ENCODE measurements around the gene BRCC3.
A peak's percentile ranks its signal among the peaks of the same experiment; 100 is the strongest.

The BRCC3 gene

DNA sequence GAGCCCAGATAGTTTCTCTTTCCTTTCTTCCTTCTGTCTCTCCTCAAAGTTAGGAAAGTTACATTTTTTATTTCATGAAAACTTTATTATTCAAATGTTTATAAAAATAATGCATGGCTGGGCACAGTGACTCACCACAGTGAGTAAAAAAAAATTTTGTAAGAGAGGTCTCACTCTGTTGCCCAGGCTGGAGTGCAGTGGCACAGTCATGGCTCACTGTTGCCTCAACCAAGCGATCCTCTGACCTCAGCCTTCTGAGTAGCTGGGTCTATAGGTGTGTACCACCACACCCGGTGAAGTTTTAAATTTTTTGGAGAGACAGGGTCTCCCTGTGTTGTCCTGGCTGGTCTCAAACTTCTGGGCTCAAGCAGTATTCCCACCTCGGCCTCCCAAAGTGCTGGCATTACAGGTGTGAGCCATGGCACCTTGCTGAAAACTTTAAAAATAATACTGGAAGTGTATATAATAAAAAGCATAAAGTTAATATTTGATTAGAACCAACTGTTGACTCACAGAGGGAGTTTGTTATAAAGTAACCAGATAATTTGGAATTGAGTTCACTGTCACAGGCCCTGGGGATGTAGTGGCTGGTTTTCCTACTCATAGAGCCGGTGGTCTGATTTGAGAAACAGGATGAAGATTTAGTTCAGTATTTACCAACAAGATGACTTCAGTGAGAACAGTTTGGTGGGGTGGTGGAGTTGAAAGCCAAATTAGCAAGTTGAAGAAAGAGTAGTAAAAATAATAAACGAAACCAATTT lies 18.4 kb upstream of the BRCC3 start:
- no peak for DNase-seq (ENCODE audit: extremely low read depth, low read depth)

DNA sequence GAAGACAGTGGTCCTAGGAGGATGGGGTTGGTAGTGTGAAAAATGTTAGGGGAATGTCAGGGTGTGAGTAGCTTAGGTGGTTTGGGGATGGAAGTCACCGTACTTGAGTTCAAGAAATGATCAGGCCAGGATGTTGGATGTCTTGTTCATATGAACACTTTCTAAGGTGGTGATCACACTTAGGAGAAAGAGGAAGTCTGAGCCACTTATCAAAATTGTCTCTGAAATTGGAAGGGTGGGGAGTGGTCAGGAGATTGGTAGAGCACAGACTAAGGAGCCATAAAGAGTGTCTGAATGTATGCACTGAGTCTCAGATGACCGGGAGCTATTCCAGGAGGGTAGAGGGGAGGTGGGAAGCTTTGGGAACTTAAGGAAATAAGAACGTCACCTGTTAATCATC lies 17.7 kb upstream of the BRCC3 start:
- no peak for DNase-seq (ENCODE audit: extremely low read depth, low read depth)
- TF ChIP-seq, protein P1, sequence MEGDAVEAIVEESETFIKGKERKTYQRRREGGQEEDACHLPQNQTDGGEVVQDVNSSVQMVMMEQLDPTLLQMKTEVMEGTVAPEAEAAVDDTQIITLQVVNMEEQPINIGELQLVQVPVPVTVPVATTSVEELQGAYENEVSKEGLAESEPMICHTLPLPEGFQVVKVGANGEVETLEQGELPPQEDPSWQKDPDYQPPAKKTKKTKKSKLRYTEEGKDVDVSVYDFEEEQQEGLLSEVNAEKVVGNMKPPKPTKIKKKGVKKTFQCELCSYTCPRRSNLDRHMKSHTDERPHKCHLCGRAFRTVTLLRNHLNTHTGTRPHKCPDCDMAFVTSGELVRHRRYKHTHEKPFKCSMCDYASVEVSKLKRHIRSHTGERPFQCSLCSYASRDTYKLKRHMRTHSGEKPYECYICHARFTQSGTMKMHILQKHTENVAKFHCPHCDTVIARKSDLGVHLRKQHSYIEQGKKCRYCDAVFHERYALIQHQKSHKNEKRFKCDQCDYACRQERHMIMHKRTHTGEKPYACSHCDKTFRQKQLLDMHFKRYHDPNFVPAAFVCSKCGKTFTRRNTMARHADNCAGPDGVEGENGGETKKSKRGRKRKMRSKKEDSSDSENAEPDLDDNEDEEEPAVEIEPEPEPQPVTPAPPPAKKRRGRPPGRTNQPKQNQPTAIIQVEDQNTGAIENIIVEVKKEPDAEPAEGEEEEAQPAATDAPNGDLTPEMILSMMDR (IDR thresholded peaks at IDR 0.05; ENCODE audit: low read depth, low read length), result no peak

More for the DNA sequence above, 18.4 kb upstream of the BRCC3 start:
- TF ChIP-seq, protein P1 (IDR thresholded peaks at IDR 0.05; ENCODE audit: low read depth, low read length), result no peak

- DNase-seq (ENCODE audit: extremely low read depth, low read depth), result no peak
- TF ChIP-seq, protein P1 (IDR thresholded peaks at IDR 0.05; ENCODE audit: low read depth, low read length), result no peak
Observed at GRCh38 chrX:155054255-155054654, 17.1 kb upstream of the BRCC3 start.

DNA sequence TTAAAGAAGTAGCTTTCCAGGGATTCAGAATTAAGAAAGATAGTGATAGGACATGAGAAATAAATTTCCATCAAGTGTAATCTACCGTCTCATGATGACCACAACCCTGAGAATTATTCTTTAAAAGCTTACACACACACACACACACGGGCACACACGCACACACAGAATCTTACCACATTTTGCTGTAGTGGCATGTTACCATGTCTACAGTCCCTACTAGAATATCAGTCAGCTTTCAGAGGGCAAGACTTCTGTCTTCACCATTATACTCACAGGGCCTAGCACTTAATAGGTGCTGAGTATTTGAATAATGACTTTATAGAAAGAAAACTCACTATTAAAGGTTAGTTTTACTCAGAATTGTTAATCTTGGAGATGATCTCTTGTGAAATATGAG lies 15.8 kb upstream of the BRCC3 start:
- no peak for DNase-seq (ENCODE audit: extremely low read depth, low read depth)
- TF ChIP-seq, protein P1 (IDR thresholded peaks at IDR 0.05; ENCODE audit: low read depth, low read length), result no peak

DNA sequence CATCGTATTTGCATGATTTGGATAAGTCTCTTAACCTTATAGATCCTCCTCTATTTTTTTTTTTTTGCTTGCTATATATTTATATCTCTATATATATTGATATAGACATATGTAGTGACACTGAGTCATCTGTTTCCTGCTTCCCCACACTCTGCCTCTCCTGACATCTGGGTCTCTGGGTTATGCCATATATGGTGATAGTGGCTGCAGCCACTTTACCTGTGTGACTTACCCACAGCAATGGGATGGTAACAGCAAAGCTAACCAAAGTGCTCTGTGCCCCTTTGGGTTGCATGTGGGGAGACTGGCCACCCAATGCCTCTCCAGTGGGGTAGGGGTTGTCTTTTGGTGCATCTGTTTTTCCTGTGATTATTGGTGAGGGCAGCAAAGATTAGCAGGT lies 14.8 kb upstream of the BRCC3 start:
- TF ChIP-seq, protein P1 (IDR thresholded peaks at IDR 0.05; ENCODE audit: low read depth, low read length), result no peak
- no peak for DNase-seq (ENCODE audit: extremely low read depth, low read depth)

DNA sequence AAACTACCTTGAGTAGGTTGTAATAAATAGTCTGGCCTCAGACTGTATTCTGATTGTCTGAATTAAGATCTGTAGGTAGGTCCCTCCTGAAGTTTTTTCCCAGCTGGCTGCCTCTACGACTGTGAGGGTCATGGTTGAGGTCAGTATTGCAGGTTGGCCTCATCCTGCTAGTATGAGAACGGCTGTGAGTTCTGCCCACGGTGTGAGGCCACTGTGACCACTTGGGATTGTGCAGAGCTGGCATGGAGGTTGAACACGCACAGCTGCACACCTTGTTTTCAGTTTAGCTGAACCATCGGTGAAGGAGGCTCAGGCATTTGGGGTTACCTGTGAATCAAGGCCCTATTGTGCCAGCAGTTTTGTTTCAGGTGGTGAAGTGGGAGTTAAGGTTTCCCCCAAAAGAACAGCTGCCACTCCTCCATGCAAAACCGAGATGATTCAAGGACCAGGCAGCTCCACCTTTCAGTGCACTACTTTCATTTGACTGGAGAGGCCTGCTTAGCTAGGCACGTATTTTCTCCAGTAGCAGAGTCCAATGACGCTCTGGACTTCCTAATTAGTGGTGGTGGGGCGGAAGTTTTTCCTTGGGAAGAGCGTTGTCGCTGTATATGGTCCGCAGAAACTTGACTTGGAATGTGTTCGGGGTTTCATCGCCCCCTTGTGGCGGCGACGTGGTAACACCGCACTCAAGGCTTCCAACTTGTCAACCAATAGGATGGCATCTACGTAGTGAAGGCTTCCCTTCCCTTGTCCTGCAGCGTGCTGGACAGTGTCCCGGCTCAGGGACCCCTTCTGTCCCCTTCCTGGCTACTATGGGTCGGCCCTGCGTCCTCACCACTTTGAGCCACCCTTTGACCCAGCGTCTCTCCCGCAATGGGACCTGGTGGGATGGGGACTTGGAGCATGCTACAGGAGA lies 14.2 kb upstream of the BRCC3 start:
- DNase-seq (ENCODE audit: extremely low read depth, low read depth), result peak; percentile 30
- TF ChIP-seq, protein P1 (IDR thresholded peaks at IDR 0.05; ENCODE audit: low read depth, low read length), result peak; percentile 67

DNA sequence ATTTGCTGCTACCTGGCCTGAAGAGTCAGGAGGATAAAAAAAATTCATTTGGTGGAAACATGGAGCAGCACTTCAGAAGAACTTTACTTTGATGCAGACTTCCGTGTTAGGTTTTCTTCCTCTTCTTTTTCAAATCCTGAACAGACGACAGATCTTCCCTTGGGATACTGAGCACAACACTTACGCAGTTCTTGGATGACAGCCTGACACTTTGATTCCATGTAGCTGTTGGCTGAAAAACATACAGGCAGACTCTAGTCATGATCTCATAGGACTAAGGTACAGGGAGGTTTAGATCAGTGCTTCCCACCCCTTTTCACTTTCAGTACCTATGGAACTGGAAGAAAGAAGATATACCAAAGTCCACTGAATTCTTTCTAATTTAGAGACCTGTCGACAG lies 9.5 kb upstream of the BRCC3 start:
- TF ChIP-seq, protein P1 (IDR thresholded peaks at IDR 0.05; ENCODE audit: low read depth, low read length), result no peak
- DNase-seq (ENCODE audit: extremely low read depth, low read depth), result no peak
